T-helper 1 cell treated with Interleukin-12 subunit alpha and Interleukin-12 subunit beta and Interleukin-4 antibody, amounts not matched to agents 30 ng/mL and 1 ng/mL, for 36 hours (primary cell): ENCODE results near the gene CA10. TPM values are rescaled to one million over a fixed set of nuclear protein-coding genes. Genes with fewer than 3 reads are reported as not detected.

Experiments used
- intact Hi-C: fragments of 100-400 bp; cut with micrococcal nuclease; formaldehyde crosslinking; loops from one replicate; pipeline ENCODE4 v1.15.1; 2024
- total RNA-seq: library from RNA; stranded (reverse); gene quantifications from 2 replicates; pipeline ENCODE4 v1.2.3, GENCODE V29; 2022

Gene CA10
- total RNA-seq, 1 donor from 2014 or later, result not detected

GRCh38 chr17:51819341-51820219 lies 338.9 kb downstream of the CA10 start:
- intact Hi-C loops, result no loop called here

- intact Hi-C loops, result no loop called here
Measured at GRCh38 chr17:51818777-51819176, 339.7 kb downstream of the CA10 start.

GRCh38 chr17:51817955-51818354 lies 340.6 kb downstream of the CA10 start:
- intact Hi-C loops, result no loop called here

- intact Hi-C loops, result no loop called here
Measured at GRCh38 chr17:51817117-51817516, 341.4 kb downstream of the CA10 start.

GRCh38 chr17:51815097-51815496 lies 343.4 kb downstream of the CA10 start:
- intact Hi-C loops, result no loop called here

- intact Hi-C loops, result no loop called here
Measured at GRCh38 chr17:51814521-51814920, 344.0 kb downstream of the CA10 start.

GRCh38 chr17:51813784-51814174 lies 344.7 kb downstream of the CA10 start:
- intact Hi-C loops, result no loop called here

GRCh38 chr17:51813140-51813783 lies 345.3 kb downstream of the CA10 start:
- intact Hi-C loops, result no loop called here

GRCh38 chr17:51807460-51807859 lies 351.1 kb downstream of the CA10 start:
- intact Hi-C loops, result no loop called here

- intact Hi-C loops, result no loop called here
Measured at GRCh38 chr17:51805765-51806164, 352.7 kb downstream of the CA10 start.

GRCh38 chr17:51805185-51805584 lies 353.3 kb downstream of the CA10 start:
- intact Hi-C loops, result no loop called here

- intact Hi-C loops, result no loop called here
Measured at GRCh38 chr17:51803161-51803560, 355.4 kb downstream of the CA10 start.

- intact Hi-C loops, result no loop called here
Measured at GRCh38 chr17:51802544-51802943, 356.0 kb downstream of the CA10 start.

GRCh38 chr17:51801626-51802025 lies 356.9 kb downstream of the CA10 start:
- intact Hi-C loops, result no loop called here

- intact Hi-C loops, result no loop called here
Measured at GRCh38 chr17:51799981-51800380, 358.5 kb downstream of the CA10 start.

GRCh38 chr17:51799240-51799639 lies 359.3 kb downstream of the CA10 start:
- intact Hi-C loops, result no loop called here

GRCh38 chr17:51797150-51797549 lies 361.4 kb downstream of the CA10 start:
- intact Hi-C loops, result no loop called here

- intact Hi-C loops, result no loop called here
Measured at GRCh38 chr17:51796026-51796425, 362.5 kb downstream of the CA10 start.

GRCh38 chr17:51795401-51795800 lies 363.1 kb downstream of the CA10 start:
- intact Hi-C loops, result no loop called here

- intact Hi-C loops, result no loop called here
Measured at GRCh38 chr17:51794466-51794865, 364.0 kb downstream of the CA10 start.

GRCh38 chr17:51793686-51794085 lies 364.8 kb downstream of the CA10 start:
- intact Hi-C loops, result no loop called here

- intact Hi-C loops, result no loop called here
Measured at GRCh38 chr17:51778842-51779241, 379.7 kb downstream of the CA10 start.
